HFF-Myc (cell line): Measurements from ENCODE around the gene RASEF.
A peak's percentile ranks its signal among the peaks of the same experiment; 100 is the strongest.

ENCODE experiments used
- DNase-seq: peaks from one replicate; pipeline ENCODE4 v3.0.0-alpha.2; 2011; ENCODE audit warnings: low read depth; ENCODE audit errors: extremely low read depth
- H3K4me3 ChIP-seq: replicated peaks from 2 replicates; pipeline ENCODE4 v1.5.1; 2011; ENCODE audit warnings: low read depth, mild to moderate bottlenecking, control low read depth, low read length
- TF ChIP-seq, protein P1 (sequence below): IDR thresholded peaks from 2 replicates; pipeline ENCODE4 v1.5.1; 2012; ENCODE audit warnings: mild to moderate bottlenecking, low read depth, low read length, control low read depth; ENCODE audit errors: missing control alignments

Gene RASEF

GRCh38 chr9:83059417-83059816, 3.5 kb downstream of the RASEF start:
- H3K4me3 ChIP-seq: no peak overlapping the region
- DNase-seq: no peak
- TF ChIP-seq, protein P1, sequence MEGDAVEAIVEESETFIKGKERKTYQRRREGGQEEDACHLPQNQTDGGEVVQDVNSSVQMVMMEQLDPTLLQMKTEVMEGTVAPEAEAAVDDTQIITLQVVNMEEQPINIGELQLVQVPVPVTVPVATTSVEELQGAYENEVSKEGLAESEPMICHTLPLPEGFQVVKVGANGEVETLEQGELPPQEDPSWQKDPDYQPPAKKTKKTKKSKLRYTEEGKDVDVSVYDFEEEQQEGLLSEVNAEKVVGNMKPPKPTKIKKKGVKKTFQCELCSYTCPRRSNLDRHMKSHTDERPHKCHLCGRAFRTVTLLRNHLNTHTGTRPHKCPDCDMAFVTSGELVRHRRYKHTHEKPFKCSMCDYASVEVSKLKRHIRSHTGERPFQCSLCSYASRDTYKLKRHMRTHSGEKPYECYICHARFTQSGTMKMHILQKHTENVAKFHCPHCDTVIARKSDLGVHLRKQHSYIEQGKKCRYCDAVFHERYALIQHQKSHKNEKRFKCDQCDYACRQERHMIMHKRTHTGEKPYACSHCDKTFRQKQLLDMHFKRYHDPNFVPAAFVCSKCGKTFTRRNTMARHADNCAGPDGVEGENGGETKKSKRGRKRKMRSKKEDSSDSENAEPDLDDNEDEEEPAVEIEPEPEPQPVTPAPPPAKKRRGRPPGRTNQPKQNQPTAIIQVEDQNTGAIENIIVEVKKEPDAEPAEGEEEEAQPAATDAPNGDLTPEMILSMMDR: no peak

GRCh38 chr9:83056911-83057310, 6.0 kb downstream of the RASEF start:
- H3K4me3 ChIP-seq: no peak overlapping the region
- no peak for DNase-seq
- TF ChIP-seq, protein P1: no peak

GRCh38 chr9:83056174-83056573, 6.8 kb downstream of the RASEF start:
- DNase-seq: no peak
- H3K4me3 ChIP-seq: no peak overlapping the region
- TF ChIP-seq, protein P1: no peak

DNA sequence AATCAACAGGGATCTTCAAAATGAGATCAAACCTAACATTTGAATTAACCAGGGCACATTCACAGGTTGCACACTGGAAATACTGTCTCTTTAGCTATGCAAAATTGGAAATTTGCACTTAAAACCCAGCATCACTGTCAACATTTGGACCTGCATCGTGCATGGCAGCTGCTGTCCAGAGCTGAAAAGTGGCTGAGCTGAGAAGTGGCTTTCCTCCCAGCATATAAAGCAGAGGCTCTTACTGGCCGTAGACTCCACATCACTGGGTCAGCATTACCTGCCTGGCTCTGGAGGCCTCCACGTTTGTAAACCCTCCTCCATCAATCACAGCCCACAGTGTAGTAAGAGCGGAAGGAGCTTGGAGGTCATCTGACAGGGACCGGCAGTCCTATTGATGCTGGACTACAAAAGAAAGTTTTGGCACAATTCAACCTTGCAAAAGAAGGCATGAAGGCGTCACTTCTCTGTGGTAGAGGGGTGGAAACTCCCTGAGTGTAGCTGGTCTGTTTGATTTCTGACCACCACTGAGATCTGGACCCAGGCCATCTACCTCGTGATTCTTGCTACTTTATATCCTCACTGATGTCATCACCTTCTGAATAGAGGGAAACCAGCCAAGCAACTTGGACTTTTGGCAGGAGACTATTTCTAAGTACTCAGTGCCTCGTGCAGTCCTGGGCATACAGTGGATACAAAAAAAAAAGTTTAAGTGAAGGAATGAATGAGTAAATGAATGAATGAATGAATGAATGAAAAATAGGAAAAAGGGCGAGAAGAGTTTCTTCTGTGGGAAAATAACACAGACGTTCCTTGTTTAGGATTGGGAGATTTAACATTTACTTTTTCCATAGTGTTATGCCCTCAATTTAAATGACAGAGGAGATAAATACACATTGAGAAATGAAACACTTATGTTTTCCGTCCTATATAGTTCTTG, 14.8 kb downstream of the RASEF start:
- no peak overlapping the region for H3K4me3 ChIP-seq
- DNase-seq: no peak
- TF ChIP-seq, protein P1: no peak

DNA sequence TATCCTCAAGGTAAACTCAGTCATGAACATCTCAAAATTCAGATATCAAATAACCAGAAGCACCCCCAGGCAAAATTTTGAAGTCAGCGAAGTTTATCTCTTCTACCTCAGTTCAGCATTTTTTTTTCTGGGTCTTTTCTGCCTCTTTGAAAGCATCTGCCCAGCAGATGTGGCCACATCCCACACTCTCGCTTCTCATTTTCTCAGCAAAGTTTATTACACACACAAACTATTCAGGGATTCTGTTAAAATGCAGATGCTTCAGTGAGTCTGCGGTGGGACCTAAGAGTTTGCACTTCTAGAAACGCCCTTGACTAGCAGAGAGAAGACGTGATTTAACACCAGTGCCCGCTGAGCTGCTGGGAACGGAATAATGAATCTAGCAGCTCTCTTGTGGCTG, 19.3 kb downstream of the RASEF start:
- TF ChIP-seq, protein P1: no peak
- peak; percentile 84 for DNase-seq
- no peak overlapping the region for H3K4me3 ChIP-seq

DNA sequence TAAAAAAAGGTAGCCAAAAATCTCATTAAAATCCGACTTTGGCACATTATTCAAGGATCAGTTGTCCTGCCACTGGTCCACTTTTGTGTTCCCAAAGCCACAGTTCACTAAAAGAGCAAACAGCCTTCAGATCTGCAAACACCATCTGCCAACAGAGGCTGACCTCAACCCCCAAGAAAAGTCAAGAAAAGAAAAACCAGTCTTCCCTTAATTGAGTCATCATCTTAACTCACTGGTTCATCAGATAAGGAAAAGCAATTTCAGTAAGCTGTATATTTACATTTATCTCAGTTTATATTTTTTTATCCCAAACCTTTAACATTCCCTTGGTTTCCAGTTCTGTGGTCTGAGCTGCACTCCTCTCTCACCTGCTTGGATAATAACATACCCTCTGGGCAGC, 21.2 kb downstream of the RASEF start:
- H3K4me3 ChIP-seq: no peak overlapping the region
- DNase-seq: no peak
- TF ChIP-seq, protein P1: no peak

DNA sequence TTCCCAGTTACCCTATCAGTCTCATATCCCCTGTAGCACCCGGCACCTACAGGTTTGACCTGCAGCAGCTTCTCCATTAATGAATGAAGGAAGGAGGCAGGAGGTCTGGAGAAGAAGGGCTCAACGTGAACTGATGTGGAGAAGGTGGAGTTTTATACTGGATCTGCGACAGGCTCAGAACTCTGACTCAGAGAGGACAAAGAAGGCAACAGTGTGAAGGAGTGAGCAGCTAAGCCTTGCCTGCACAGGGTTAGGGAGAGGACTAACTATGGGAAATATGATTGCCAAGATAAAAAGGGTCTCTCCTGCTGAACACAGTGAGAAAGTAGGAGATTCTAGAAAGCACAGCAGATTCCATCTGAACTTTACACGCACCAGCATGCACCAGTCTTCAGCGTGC, 23.6 kb downstream of the RASEF start:
- TF ChIP-seq, protein P1: no peak
- DNase-seq: no peak
- no peak overlapping the region for H3K4me3 ChIP-seq
